ENCODE results near the gene DAND5. TPM values are rescaled to one million over a fixed set of nuclear protein-coding genes. Genes with fewer than 3 reads are reported as not detected.
A peak's percentile ranks its signal among the peaks of the same experiment; 100 is the strongest.

Gene DAND5
- polyA plus RNA-seq, 2 of the 4 experiments (the other 2 are of a cell fraction) = 0.12 to 0.21 TPM

DNA sequence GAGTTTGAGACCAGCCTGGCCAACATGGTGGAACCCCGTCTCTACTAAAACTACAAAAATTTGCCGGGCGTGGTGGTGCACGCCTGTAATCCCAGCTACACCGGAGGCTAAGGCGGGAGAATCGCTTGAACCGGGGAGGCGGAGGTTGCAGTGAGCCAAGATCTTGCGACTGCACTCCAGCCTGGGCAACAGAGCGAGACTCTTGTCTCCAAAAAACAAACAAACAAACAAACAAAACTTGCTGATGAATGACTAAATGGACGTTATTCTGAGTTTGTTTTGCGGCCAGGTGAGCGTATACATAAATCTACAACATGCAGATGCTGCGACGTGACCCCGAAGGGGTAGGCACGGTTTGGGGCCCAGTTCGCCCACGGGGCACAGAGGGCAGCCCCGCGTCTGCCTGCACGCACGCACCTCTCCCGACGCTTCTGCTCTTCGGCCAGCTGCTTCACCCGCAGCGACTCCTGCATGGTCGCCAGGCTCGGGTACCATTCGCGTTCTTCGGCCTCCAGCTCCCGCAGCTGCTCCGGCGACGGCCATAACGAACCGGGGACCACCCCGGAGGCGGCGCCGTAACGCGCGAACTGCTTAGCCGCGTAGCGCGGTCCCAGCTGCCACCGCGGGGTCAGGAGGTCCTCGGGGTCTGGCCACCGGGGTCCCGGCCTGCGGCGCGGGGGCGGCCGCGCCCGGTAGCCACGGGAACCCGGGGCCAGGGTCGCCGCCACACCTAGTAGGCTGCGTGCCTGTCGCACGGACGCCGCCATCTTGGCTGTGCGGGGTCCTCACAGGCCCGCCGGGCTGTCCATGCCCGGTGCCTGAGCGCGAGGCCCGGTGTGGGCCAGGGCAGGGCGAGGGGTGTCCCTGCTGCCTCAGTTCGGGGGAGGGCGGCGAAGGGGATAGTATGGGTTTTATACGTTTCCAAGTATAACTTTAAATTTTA is 12.7 kb upstream of the DAND5 start, which contains the start of gene GADD45GIP1:
Gene GADD45GIP1, minus strand, starts transcription at position 778 of the 943 bp plus-strand sequence. Its CDS starts 11 bp downstream, at position 767.
- TF ChIP-seq PHF8 (IDR thresholded peaks at IDR 0.05; ENCODE audit: borderline replicate concordance, low read depth) (peak; percentile 69; the same call in 1 of the 2 replicates), JUNB (IDR thresholded peaks at IDR 0.05) (no peak), EHF (CRISPR knock-in tag; IDR thresholded peaks at IDR 0.05) (no peak), KDM5A (IDR thresholded peaks at IDR 0.05) (peak; percentile 84), JUN (IDR thresholded peaks at IDR 0.05) (peak; percentile 30 to 83; a peak in 4 of 5 replicates), POLR2AphosphoS2 (conservative IDR thresholded peaks at IDR 0.05; ENCODE audit: low read length) (no peak), TP53 (CRISPR knock-in tag; IDR thresholded peaks at IDR 0.05) (no peak), CEBPB (IDR thresholded peaks at IDR 0.05) (no peak), MAFK (IDR thresholded peaks at IDR 0.05; ENCODE audit: partially characterized antibody) (no peak), CBX2 (IDR thresholded peaks at IDR 0.05; ENCODE audit: borderline replicate concordance, low read depth) (no peak), FOSL2 (IDR thresholded peaks at IDR 0.05) (no peak), FOSL2 (CRISPR knock-in tag; IDR thresholded peaks at IDR 0.05) (no peak), ZC3H11A (IDR thresholded peaks at IDR 0.05) (no peak), POLR2A (IDR thresholded peaks at IDR 0.05; ENCODE audit: low read length) (peak; percentile 86), ESRRA (IDR thresholded peaks at IDR 0.05; ENCODE audit: borderline replicate concordance, low read length) (no peak), CBX8 (IDR thresholded peaks at IDR 0.05) (no peak), NPAS2 (CRISPR knock-in tag; IDR thresholded peaks at IDR 0.05; ENCODE audit: borderline replicate concordance) (no peak), EP300 (IDR thresholded peaks at IDR 0.05) (no peak), HDAC2 (IDR thresholded peaks at IDR 0.05) (no peak), HOXB13 (CRISPR knock-in tag; IDR thresholded peaks at IDR 0.05; ENCODE audit: low read depth) (no peak), KDM1A (IDR thresholded peaks at IDR 0.05; ENCODE audit: low read depth) (no peak), RCOR1 (IDR thresholded peaks at IDR 0.05; ENCODE audit: low read depth, low read length) (no peak), HOXB5 (CRISPR knock-in tag; IDR thresholded peaks at IDR 0.05) (no peak)
- TF ChIP-seq, protein P1, sequence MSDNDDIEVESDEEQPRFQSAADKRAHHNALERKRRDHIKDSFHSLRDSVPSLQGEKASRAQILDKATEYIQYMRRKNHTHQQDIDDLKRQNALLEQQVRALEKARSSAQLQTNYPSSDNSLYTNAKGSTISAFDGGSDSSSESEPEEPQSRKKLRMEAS (IDR thresholded peaks at IDR 0.05) = peak; percentile 38; the same call in 1 of the 2 replicates
- TF ChIP-seq, protein P2, sequence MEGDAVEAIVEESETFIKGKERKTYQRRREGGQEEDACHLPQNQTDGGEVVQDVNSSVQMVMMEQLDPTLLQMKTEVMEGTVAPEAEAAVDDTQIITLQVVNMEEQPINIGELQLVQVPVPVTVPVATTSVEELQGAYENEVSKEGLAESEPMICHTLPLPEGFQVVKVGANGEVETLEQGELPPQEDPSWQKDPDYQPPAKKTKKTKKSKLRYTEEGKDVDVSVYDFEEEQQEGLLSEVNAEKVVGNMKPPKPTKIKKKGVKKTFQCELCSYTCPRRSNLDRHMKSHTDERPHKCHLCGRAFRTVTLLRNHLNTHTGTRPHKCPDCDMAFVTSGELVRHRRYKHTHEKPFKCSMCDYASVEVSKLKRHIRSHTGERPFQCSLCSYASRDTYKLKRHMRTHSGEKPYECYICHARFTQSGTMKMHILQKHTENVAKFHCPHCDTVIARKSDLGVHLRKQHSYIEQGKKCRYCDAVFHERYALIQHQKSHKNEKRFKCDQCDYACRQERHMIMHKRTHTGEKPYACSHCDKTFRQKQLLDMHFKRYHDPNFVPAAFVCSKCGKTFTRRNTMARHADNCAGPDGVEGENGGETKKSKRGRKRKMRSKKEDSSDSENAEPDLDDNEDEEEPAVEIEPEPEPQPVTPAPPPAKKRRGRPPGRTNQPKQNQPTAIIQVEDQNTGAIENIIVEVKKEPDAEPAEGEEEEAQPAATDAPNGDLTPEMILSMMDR (IDR thresholded peaks at IDR 0.05) = no peak
- TF ChIP-seq, protein P3, sequence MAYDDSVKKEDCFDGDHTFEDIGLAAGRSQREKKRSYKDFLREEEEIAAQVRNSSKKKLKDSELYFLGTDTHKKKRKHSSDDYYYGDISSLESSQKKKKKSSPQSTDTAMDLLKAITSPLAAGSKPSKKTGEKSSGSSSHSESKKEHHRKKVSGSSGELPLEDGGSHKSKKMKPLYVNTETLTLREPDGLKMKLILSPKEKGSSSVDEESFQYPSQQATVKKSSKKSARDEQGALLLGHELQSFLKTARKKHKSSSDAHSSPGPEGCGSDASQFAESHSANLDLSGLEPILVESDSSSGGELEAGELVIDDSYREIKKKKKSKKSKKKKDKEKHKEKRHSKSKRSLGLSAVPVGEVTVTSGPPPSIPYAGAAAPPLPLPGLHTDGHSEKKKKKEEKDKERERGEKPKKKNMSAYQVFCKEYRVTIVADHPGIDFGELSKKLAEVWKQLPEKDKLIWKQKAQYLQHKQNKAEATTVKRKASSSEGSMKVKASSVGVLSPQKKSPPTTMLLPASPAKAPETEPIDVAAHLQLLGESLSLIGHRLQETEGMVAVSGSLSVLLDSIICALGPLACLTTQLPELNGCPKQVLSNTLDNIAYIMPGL (CRISPR knock-in tag; IDR thresholded peaks at IDR 0.05; ENCODE audit: borderline replicate concordance) = no peak
- TF ChIP-seq, protein P4, sequence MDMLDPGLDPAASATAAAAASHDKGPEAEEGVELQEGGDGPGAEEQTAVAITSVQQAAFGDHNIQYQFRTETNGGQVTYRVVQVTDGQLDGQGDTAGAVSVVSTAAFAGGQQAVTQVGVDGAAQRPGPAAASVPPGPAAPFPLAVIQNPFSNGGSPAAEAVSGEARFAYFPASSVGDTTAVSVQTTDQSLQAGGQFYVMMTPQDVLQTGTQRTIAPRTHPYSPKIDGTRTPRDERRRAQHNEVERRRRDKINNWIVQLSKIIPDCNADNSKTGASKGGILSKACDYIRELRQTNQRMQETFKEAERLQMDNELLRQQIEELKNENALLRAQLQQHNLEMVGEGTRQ (IDR thresholded peaks at IDR 0.05) = no peak
- TF ChIP-seq, protein P5, sequence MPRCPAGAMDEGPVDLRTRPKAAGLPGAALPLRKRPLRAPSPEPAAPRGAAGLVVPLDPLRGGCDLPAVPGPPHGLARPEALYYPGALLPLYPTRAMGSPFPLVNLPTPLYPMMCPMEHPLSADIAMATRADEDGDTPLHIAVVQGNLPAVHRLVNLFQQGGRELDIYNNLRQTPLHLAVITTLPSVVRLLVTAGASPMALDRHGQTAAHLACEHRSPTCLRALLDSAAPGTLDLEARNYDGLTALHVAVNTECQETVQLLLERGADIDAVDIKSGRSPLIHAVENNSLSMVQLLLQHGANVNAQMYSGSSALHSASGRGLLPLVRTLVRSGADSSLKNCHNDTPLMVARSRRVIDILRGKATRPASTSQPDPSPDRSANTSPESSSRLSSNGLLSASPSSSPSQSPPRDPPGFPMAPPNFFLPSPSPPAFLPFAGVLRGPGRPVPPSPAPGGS (IDR thresholded peaks at IDR 0.05) = peak; percentile 73; the same call in 2 of the 3 replicates
- TF ChIP-seq, protein P6, sequence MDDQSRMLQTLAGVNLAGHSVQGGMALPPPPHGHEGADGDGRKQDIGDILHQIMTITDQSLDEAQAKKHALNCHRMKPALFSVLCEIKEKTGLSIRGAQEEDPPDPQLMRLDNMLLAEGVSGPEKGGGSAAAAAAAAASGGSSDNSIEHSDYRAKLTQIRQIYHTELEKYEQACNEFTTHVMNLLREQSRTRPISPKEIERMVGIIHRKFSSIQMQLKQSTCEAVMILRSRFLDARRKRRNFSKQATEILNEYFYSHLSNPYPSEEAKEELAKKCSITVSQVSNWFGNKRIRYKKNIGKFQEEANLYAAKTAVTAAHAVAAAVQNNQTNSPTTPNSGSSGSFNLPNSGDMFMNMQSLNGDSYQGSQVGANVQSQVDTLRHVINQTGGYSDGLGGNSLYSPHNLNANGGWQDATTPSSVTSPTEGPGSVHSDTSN (IDR thresholded peaks at IDR 0.05) = no peak
- WGBS (ENCODE audit: missing lambda C conversion rate) = under 1% methylated on average over 33 of the region's 84 CpGs
- DNase-seq (ENCODE audit: low read depth in 1 of 2, low spot score in 1 of 2) = peak; percentile 61 to 83
- peak; percentile 92 to 95 for ATAC-seq
- peaks cover 21% of the 10 kb centered on the region; the same call in 2 of the 3 replicates for H3K4me1 ChIP-seq
- ChIA-PET CTCF (interaction anchor here (0.9 to 5.7 kb wide), 4 partner anchors 8 to 212 kb away, joined by 3 to 43 read pairs (median 4); no protein-coding TSS in a partner anchor), POLR2A (interaction anchor here (0.7 kb wide), 1 partner anchor 10 kb away, joined by 3 read pairs; no protein-coding TSS in a partner anchor)
- peak within 1 kb of the TSS; percentile 98 to 100 for H3K27ac ChIP-seq
- FAIRE-seq = no peak
- H3K4me3 ChIP-seq = peak within 1 kb of the TSS; percentile 87
- H3K9me3 ChIP-seq = no peaks in the 10 kb centered on the region
- peak within 1 kb of the TSS; percentile 82 for H3K4me2 ChIP-seq

All from A549 (cell line).